Adrenal gland (tissue), 12 donors: ENCODE results near the gene TRAF6. TPM values are rescaled to one million over a fixed set of nuclear protein-coding genes. Genes with fewer than 3 reads are reported as not detected.
"Not testable (repeated sequence)": the region's sequence is repeated elsewhere in the genome, so short reads cannot be mapped to it uniquely, and the experiment has no call there.

Source experiments
- DNase-seq, 7 donors: peaks; one replicate each; pipeline ENCODE4 v3.0.0-alpha.2; 2019 to 2020
- H3K27ac ChIP-seq, 5 donors: fragments of 200-600 bp; sonication (generic) in 4 of 5; 1 replicate in 3 of 5; 2 replicates in 2 of 5; pipeline versions ENCODE4 v1.5.1 to v1.8.0; 2016 to 2020; ENCODE audit warnings: mild to moderate bottlenecking in 1 of 5
- H3K27me3 ChIP-seq: fragments of 200-600 bp; 2 replicates; pipeline ENCODE4 v1.8.0; 2021
- H3K36me3 ChIP-seq, 2 donors: fragments of 200-600 bp; replicated peaks in 1 of 2; 1 replicate in 1 of 2; 2 replicates in 1 of 2; pipeline versions ENCODE4 v1.5.1 to v1.8.0; 2018 to 2022
- H3K4me1 ChIP-seq, 2 donors: fragments of 200-600 bp; replicated peaks in 1 of 2; 1 replicate in 1 of 2; 2 replicates in 1 of 2; pipeline versions ENCODE4 v1.5.1 to v1.8.0; 2018 to 2021
- H3K4me3 ChIP-seq, 4 donors: fragments of 200-600 bp; sonication (generic) in 3 of 4; one replicate each; pipeline ENCODE4 v1.5.1; 2016 to 2018
- H3K9me3 ChIP-seq, 3 donors: fragments of 200-600 bp; sonication (generic) in 1 of 3; replicated peaks in 1 of 3; 1 replicate in 2 of 3; 2 replicates in 1 of 3; pipeline versions ENCODE4 v1.5.1 to v1.8.0; 2016 to 2021
- POLR2A ChIP-seq, 2 donors: fragments of 450-650 bp; IDR thresholded peaks; one replicate each; pipeline ENCODE4 v1.6.1; 2017; ENCODE audit warnings: antibody characterized with exemption in 2 of 2, mild to moderate bottlenecking in 2 of 2, moderate library complexity in 1 of 2
- WGBS, 4 donors: extraction: QIAGEN DNeasy Blood & Tissue Kit in 2 of 4; methylation state at CpG; one replicate each; pipeline versions ENCODE4 v1.1.5 to v1.1.7; 2013 to 2017; 5-methylcytosine and 5-hydroxymethylcytosine counted together
- intact Hi-C, 2 donors: fragments of 100-400 bp; cut with DNase I; formaldehyde crosslinking; loops; one replicate each; pipeline versions ENCODE4 v1.14.1 to v1.15.0; 2022 to 2023
- polyA plus RNA-seq, 3 donors: library from polyadenylated mRNA; stranded (reverse); fragments of 200-250 nt in 2 of 3; fragments of 350-450 nt in 1 of 3; fragmentation: Illumina TruSeq in 1 of 3; extraction: RNeasy Lipid Tissue Mini Kit (QIAGEN cat#74804) in 1 of 3; gene quantifications; one replicate each; pipeline ENCODE4 v1.2.3, GENCODE V29; 2013 to 2014
- total RNA-seq, 9 donors: library from RNA; depleted of rRNA in 4 of 9; stranded (reverse); fragments of >200 nt in 4 of 9; fragments of 120-200 nt in 1 of 9; fragmentation: NEBNext Ultra II Directional in 1 of 9; extraction: Animal tissue kit (Norgen Biotek cat#: 25700) in 1 of 9; gene quantifications; one replicate each; pipeline versions ENCODE4 v1.1.0 to v1.2.4, GENCODE V29; 2013 to 2023
- TF ChIP-seq, protein P1 (sequence below), 6 experiments: fragments of 450-650 bp in 4 of 6; fragments of 200-600 bp in 2 of 6; sonication (generic) in 1 of 6; IDR thresholded peaks; 1 replicate in 5 of 6; 2 replicates in 1 of 6; pipeline versions ENCODE4 v1.5.1 to v1.8.0; 2016 to 2021; ENCODE audit warnings: antibody characterized with exemption in 6 of 6, mild to moderate bottlenecking in 2 of 6, moderate library complexity in 1 of 6
- donor health status: healthy with polysubstance abuse.
- donor health status: Bipolar disorder and iron deficiency.
- donor health status: DM: yes; HTN: yes; CAD: no.
- donor health status: DM: no; HTN: no; CAD: no.
- donor health status: DM: no; HTN: no; CAD: no.
- donor health status: DM: yes; HTN: yes; CAD: no.

TRAF6 gene
- total and polyA plus RNA-seq, 12 donors = 2.3 to 18.5 (median 14.6) TPM

DNA sequence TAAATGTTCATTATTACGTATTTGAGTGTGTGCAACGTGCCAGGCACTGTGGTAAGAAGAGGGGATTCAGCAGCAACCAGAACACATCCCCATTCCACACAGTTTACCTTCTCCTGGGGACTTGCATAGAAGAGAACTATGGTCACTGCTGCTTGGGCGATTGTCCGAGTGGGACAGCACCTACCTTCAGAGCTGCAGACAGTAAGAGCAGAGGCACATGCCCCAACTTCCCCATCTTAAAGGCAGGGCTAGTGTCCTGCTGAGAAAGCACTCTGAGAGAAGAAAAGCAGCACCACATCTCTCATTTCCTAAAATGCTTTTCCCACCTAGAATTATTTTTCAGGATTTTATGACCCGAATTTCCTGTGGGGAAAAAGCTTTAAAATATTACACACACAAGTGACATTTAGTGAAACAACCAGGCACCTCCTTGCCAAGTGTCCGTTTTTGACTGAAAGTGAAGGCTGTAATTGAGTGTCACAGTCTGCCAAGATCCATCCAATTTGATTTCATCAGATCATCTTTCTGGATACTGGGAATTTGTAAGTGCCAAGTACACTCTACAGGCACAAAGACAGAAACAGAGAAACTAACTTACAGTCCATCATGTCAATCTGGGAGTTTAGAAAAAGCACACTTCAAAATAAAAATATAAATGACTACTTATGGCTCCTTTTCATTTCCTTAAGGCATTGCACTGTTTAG, 24.6 kb downstream of the TRAF6 start:
- Histone ChIP-seq H3K4me3 (no peak overlapping the region), H3K9me3 (no peaks in the 10 kb centered on the region), H3K27me3 (no peaks in the 10 kb centered on the region), H3K36me3 (peaks cover 0 to 37% of the 10 kb centered on the region in 2 donors), H3K4me1 (peaks cover 0 to 13% of the 10 kb centered on the region in 2 donors), H3K27ac (no peak overlapping the region)
- 64 to 74% (median 71%) methylated on average over 6 of the region's 6 CpGs for whole genome bisulfite sequencing, 4 donors
- TF ChIP-seq, protein P1, sequence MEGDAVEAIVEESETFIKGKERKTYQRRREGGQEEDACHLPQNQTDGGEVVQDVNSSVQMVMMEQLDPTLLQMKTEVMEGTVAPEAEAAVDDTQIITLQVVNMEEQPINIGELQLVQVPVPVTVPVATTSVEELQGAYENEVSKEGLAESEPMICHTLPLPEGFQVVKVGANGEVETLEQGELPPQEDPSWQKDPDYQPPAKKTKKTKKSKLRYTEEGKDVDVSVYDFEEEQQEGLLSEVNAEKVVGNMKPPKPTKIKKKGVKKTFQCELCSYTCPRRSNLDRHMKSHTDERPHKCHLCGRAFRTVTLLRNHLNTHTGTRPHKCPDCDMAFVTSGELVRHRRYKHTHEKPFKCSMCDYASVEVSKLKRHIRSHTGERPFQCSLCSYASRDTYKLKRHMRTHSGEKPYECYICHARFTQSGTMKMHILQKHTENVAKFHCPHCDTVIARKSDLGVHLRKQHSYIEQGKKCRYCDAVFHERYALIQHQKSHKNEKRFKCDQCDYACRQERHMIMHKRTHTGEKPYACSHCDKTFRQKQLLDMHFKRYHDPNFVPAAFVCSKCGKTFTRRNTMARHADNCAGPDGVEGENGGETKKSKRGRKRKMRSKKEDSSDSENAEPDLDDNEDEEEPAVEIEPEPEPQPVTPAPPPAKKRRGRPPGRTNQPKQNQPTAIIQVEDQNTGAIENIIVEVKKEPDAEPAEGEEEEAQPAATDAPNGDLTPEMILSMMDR (IDR thresholded peaks at IDR 0.05) = no peak
- no peak for TF ChIP-seq POLR2A (IDR thresholded peaks at IDR 0.05)
- no peak for DNase-seq
- intact Hi-C loops = no loop called here

DNA sequence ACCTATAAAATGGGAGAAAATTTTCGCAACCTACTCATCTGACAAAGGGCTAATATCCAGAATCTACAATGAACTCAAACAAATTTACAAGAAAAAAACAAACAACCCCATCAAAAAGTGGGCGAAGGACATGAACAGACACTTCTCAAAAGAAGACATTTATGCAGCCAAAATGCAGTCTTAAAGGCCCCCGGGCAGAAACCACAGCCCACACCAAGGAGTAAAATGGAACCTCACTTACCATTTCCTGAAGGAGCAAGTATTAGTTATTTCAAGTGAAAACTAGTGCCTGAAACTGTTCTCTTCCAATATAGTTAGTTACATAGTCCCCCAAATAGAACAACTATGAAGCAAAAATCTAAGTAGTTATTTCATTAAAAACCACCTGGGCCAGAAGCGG, 27.0 kb downstream of the TRAF6 start:
- intact Hi-C loops, H3K27me3 ChIP-seq, H3K27ac ChIP-seq, H3K4me3 ChIP-seq, DNase-seq, H3K9me3 ChIP-seq: not testable (repeated sequence)
- H3K36me3 ChIP-seq = peaks cover 0 to 19% of the 10 kb centered on the region in 2 donors
- peaks cover 0 to 16% of the 10 kb centered on the region in 2 donors for H3K4me1 ChIP-seq
- 89 to 95% (median 91%) methylated on average over 3 of the region's 4 CpGs for WGBS, 4 donors

DNA sequence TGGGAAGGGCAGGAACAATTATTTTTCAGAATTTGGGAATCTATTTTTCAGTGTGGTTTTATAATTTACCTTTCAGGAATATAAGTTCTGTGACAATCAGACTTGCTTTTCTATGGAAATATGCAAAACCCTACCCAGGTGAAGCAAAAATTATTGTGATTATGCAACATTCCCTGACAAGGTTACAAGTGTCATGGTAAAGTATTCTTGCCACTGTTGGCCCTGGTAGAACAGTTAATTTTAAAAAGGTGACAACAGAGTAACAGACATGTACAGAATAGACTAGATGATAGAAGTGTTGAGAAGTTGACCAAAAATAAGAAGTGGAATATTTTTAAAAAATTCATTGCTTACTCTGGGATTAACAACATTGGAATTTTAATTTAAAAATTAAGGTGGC, 29.2 kb downstream of the TRAF6 start:
- H3K4me3 ChIP-seq = no peak overlapping the region
- no peaks in the 10 kb centered on the region for H3K27me3 ChIP-seq
- peaks cover 2 to 9% of the 10 kb centered on the region in 2 donors for H3K4me1 ChIP-seq
- H3K9me3 ChIP-seq = no peaks in the 10 kb centered on the region
- peaks cover 0 to 10% of the 10 kb centered on the region in 2 donors for H3K36me3 ChIP-seq
- H3K27ac ChIP-seq = no peak overlapping the region
- intact Hi-C loops = no loop called here
- no peak for DNase-seq
- TF ChIP-seq, protein P1 (IDR thresholded peaks at IDR 0.05) = no peak
- no peak for TF ChIP-seq POLR2A (IDR thresholded peaks at IDR 0.05)

DNA sequence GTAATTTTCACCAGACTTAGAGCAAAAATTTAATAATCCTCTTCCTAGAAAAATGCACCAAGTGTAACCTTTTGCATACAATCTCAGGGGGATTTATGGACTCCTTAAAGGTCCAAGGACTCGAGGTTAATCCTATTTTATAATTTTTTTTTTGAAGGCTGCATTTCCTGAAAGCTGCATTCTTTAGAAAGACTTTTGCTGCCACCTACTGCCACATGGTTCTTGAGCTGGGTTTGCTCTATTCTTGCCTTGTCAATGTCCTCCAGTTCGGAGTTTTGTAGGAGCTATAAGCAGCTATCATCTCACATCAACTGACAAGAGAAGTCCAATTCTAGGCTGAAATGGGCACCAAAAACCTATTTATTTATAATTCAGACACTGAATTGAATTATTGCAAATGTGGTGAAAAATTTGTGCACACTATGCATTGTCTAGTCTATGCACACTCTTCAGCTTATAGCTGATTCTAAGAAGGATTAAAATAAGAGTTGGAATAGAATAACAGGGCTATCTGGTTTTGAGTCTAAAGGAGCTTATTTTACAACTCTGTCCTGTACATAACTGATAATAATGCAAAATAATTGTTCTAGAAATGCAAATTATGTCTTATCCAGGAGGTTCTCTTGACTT, 31.3 kb downstream of the TRAF6 start:
- H3K4me3 ChIP-seq = no peak overlapping the region
- intact Hi-C loops = loop anchor here in 1 of 2 donors (5.0 kb wide), 1 partner anchor 172 kb away; no protein-coding TSS in a partner anchor

More for the DNA sequence above, 31.3 kb downstream of the TRAF6 start:
- WGBS, 4 donors = 18 to 23% (median 23%) methylated on average over 2 of the region's 2 CpGs
- Histone ChIP-seq H3K4me1 (peaks cover 2 to 4% of the 10 kb centered on the region in 2 donors), H3K27me3 (no peaks in the 10 kb centered on the region), H3K27ac (no peak overlapping the region), H3K36me3 (no peaks in the 10 kb centered on the region), H3K9me3 (no peaks in the 10 kb centered on the region)
- DNase-seq = peak; percentile 36 to 75 (median 52)
- no peak for TF ChIP-seq POLR2A (IDR thresholded peaks at IDR 0.05)
- TF ChIP-seq, protein P1 (IDR thresholded peaks at IDR 0.05) = peak; percentile 30 to 73 (median 62)
